Stomach (tissue), 9 donors: ENCODE data around the gene NLGN4X. TPM values are rescaled to one million over a fixed set of nuclear protein-coding genes. Genes with fewer than 3 reads are reported as not detected.

Experiments used
- DNase-seq, 2 donors: peaks; one replicate each; pipeline versions ENCODE4 v3.0.0 to v3.0.0-alpha.2; 2013 to 2019
- H3K27ac ChIP-seq, 5 donors: fragments of 200-600 bp in 4 of 5; sonication (generic) in 4 of 5; one replicate each; pipeline ENCODE4 v1.5.1; 2013 to 2019; ENCODE audit warnings: mild to moderate bottlenecking in 1 of 5, moderate library complexity in 1 of 5
- H3K27me3 ChIP-seq, 3 donors: fragments of 200-600 bp; sonication (generic); one replicate each; pipeline ENCODE4 v1.5.1; 2017 to 2019; ENCODE audit warnings: mixed run types in 1 of 3
- H3K36me3 ChIP-seq, 4 donors: fragments of 200-600 bp; sonication (generic); 1 replicate in 3 of 4; 2 replicates in 1 of 4; pipeline ENCODE4 v1.5.1; 2016 to 2019
- H3K4me1 ChIP-seq, 4 donors: fragments of 200-600 bp; sonication (generic); one replicate each; pipeline ENCODE4 v1.5.1; 2016 to 2019
- H3K4me3 ChIP-seq, 4 donors: fragments of 200-600 bp; sonication (generic) in 3 of 4; one replicate each; pipeline ENCODE4 v1.5.1; 2016 to 2019; ENCODE audit warnings: mild to moderate bottlenecking in 1 of 4
- H3K9me3 ChIP-seq, 4 donors: fragments of 200-600 bp; sonication (generic); one replicate each; pipeline ENCODE4 v1.5.1; 2016 to 2019
- CTCF ChIP-seq, 7 experiments: fragments of 450-650 bp in 4 of 7; fragments of 200-600 bp in 3 of 7; sonication (generic) in 3 of 7; IDR thresholded peaks; one replicate each; pipeline ENCODE4 v1.5.1; 2016 to 2019; ENCODE audit warnings: antibody characterized with exemption in 7 of 7, control low read depth in 2 of 7, mild to moderate bottlenecking in 1 of 7
- EP300 ChIP-seq: sonication (generic); formaldehyde crosslinking; IDR thresholded peaks from one replicate; pipeline ENCODE4 v1.6.1; 2017; ENCODE audit warnings: antibody characterized with exemption
- POLR2A ChIP-seq, 4 donors: fragments of 450-650 bp; IDR thresholded peaks; one replicate each; pipeline ENCODE4 v1.6.1; 2016; ENCODE audit warnings: antibody characterized with exemption in 4 of 4, control low read depth in 2 of 4, mild to moderate bottlenecking in 1 of 4, moderate library complexity in 1 of 4
- POLR2AphosphoS5 ChIP-seq, 3 donors: sonication (generic); formaldehyde crosslinking; IDR thresholded peaks; one replicate each; pipeline ENCODE4 v1.6.1; 2016; ENCODE audit warnings: antibody characterized with exemption in 3 of 3
- WGBS, 5 donors: extraction: QIAGEN DNeasy Blood & Tissue Kit in 3 of 5; methylation state at CpG; one replicate each; pipeline versions ENCODE4 v1.1.5 to v1.1.7; 2013 to 2018; 5-methylcytosine and 5-hydroxymethylcytosine counted together
- intact Hi-C: fragments of 100-400 bp; cut with DNase I; formaldehyde crosslinking; loops from one replicate; pipeline ENCODE4 v1.15.1; 2023; ENCODE audit warnings: low total_unique reads
- polyA plus RNA-seq, 3 donors: library from polyadenylated mRNA; stranded (reverse); fragments of 200-250 nt; gene quantifications; one replicate each; pipeline ENCODE4 v1.2.3, GENCODE V29; 2013
- total RNA-seq, 5 donors: library from RNA; depleted of rRNA; stranded (reverse); fragments of >200 nt; gene quantifications; one replicate each; pipeline versions ENCODE4 v1.1.0 to v1.2.3, GENCODE V29; 2014 to 2016
- donor health status: healthy with polysubstance abuse.
- donor health status: Bipolar disorder and iron deficiency.
- donor health status: healthy.

NLGN4X gene
- total and polyA plus RNA-seq, 8 donors = under 0.01 to 9.0 (median 0.52) TPM

- Histone ChIP-seq H3K4me3 (no peak overlapping the region), H3K4me1 (no peaks in the 10 kb centered on the region), H3K36me3 (no peaks in the 10 kb centered on the region), H3K27ac (no peak overlapping the region), H3K27me3 (no peaks in the 10 kb centered on the region), H3K9me3 (no peaks in the 10 kb centered on the region)
- intact Hi-C loops = no loop called here
- no peak for DNase-seq
- 45 to 65% (median 53%) methylated on average over 3 of the region's 3 CpGs for WGBS, 5 donors
- TF ChIP-seq CTCF (IDR thresholded peaks at IDR 0.05) (no peak), POLR2AphosphoS5 (IDR thresholded peaks at IDR 0.05) (no peak), EP300 (no peak), POLR2A (IDR thresholded peaks at IDR 0.05) (no peak)
These were observed 237.3 kb downstream of the NLGN4X start for GRCh38 chrX:5991393-5991792.

GRCh38 chrX:5979338-5979737, 249.3 kb downstream of the NLGN4X start:
- TF ChIP-seq EP300 (no peak), POLR2AphosphoS5 (IDR thresholded peaks at IDR 0.05) (no peak), CTCF (IDR thresholded peaks at IDR 0.05) (no peak), POLR2A (IDR thresholded peaks at IDR 0.05) (no peak)
- H3K36me3 ChIP-seq = no peaks in the 10 kb centered on the region
- no peaks in the 10 kb centered on the region for H3K27me3 ChIP-seq
- H3K9me3 ChIP-seq = no peaks in the 10 kb centered on the region
- no peak overlapping the region for H3K4me3 ChIP-seq
- WGBS, 5 donors = 64 to 79% (median 71%) methylated on average over 1 of the region's 1 CpG
- no peaks in the 10 kb centered on the region for H3K4me1 ChIP-seq
- no peak for DNase-seq
- intact Hi-C loops = no loop called here
- no peak overlapping the region for H3K27ac ChIP-seq

GRCh38 chrX:5976332-5976731, 252.3 kb downstream of the NLGN4X start:
- DNase-seq = no peak
- no peaks in the 10 kb centered on the region for H3K9me3 ChIP-seq
- WGBS, 5 donors = 72 to 84% (median 74%) methylated on average over 4 of the region's 4 CpGs
- no peak overlapping the region for H3K4me3 ChIP-seq
- no peaks in the 10 kb centered on the region for H3K4me1 ChIP-seq
- intact Hi-C loops = no loop called here
- TF ChIP-seq POLR2AphosphoS5 (IDR thresholded peaks at IDR 0.05) (no peak), CTCF (IDR thresholded peaks at IDR 0.05) (no peak), POLR2A (IDR thresholded peaks at IDR 0.05) (no peak), EP300 (no peak)
- no peaks in the 10 kb centered on the region for H3K36me3 ChIP-seq
- H3K27me3 ChIP-seq = no peaks in the 10 kb centered on the region
- H3K27ac ChIP-seq = no peak overlapping the region

GRCh38 chrX:5971300-5971699, 257.4 kb downstream of the NLGN4X start:
- H3K36me3 ChIP-seq = no peaks in the 10 kb centered on the region
- intact Hi-C loops = no loop called here
- H3K27ac ChIP-seq = no peak overlapping the region
- H3K9me3 ChIP-seq = no peaks in the 10 kb centered on the region
- no peaks in the 10 kb centered on the region for H3K27me3 ChIP-seq
- no peak for TF ChIP-seq POLR2A (IDR thresholded peaks at IDR 0.05)
- no peak for TF ChIP-seq CTCF (IDR thresholded peaks at IDR 0.05)
- TF ChIP-seq EP300 = no peak
- no peak for TF ChIP-seq POLR2AphosphoS5 (IDR thresholded peaks at IDR 0.05)
- no peak overlapping the region for H3K4me3 ChIP-seq
- H3K4me1 ChIP-seq = no peaks in the 10 kb centered on the region
- no peak for DNase-seq
